ENCODE measurements around the gene GPC6. TPM values are rescaled to one million over a fixed set of nuclear protein-coding genes. Genes with fewer than 3 reads are reported as not detected.

GPC6 gene
- total RNA-seq, 4 donors from 2014 or later, result 13.7 to 21.7 (median 16.5) TPM

GRCh38 chr13:93932901-93933300 lies 706.3 kb downstream of the GPC6 start:
- Histone ChIP-seq H3K9me3 (no peaks in the 10 kb centered on the region), H3K27me3 (no peaks in the 10 kb centered on the region), H3K4me1 (no peaks in the 10 kb centered on the region), H3K36me3 (no peaks in the 10 kb centered on the region), H3K4me3 (no peak overlapping the region), H3K27ac (no peak overlapping the region)
- no peak for ATAC-seq
- TF ChIP-seq EP300 (IDR thresholded peaks at IDR 0.05), result no peak
- TF ChIP-seq POLR2A (IDR thresholded peaks at IDR 0.05), result no peak
- no peak for TF ChIP-seq CTCF (IDR thresholded peaks at IDR 0.05)
- 90% methylated on average over 3 of the region's 3 CpGs; no CpG with 5 or more reads in 1 of the 2 donors for WGBS, 2 donors (ENCODE audit: low coverage in 1 of 2)

GRCh38 chr13:93936901-93937300 lies 710.3 kb downstream of the GPC6 start:
- no peak for TF ChIP-seq POLR2AphosphoS5 (IDR thresholded peaks at IDR 0.05)
- TF ChIP-seq EP300 (IDR thresholded peaks at IDR 0.05), result no peak
- no peak for TF ChIP-seq POLR2A (IDR thresholded peaks at IDR 0.05)
- TF ChIP-seq CTCF (IDR thresholded peaks at IDR 0.05), result no peak
- Histone ChIP-seq H3K4me1 (no peaks in the 10 kb centered on the region), H3K27ac (no peak overlapping the region), H3K27me3 (no peaks in the 10 kb centered on the region), H3K36me3 (no peaks in the 10 kb centered on the region), H3K9me3 (no peaks in the 10 kb centered on the region), H3K4me3 (no peak overlapping the region)
- 50 to 78% methylated on average over 1 to 4 of the region's 4 CpGs for WGBS, 2 donors (ENCODE audit: low coverage in 1 of 2)
- no peak for ATAC-seq

GRCh38 chr13:93941444-93941843 lies 714.8 kb downstream of the GPC6 start:
- no peaks in the 10 kb centered on the region for H3K9me3 ChIP-seq
- 16 to 44% methylated on average over 2 of the region's 2 CpGs for WGBS, 2 donors (ENCODE audit: low coverage in 1 of 2)
- no peak overlapping the region for H3K27ac ChIP-seq
- no peak for TF ChIP-seq CTCF (IDR thresholded peaks at IDR 0.05)
- TF ChIP-seq POLR2AphosphoS5 (IDR thresholded peaks at IDR 0.05), result no peak
- no peak for TF ChIP-seq EP300 (IDR thresholded peaks at IDR 0.05)
- TF ChIP-seq POLR2A (IDR thresholded peaks at IDR 0.05), result no peak
- H3K4me1 ChIP-seq, result no peaks in the 10 kb centered on the region
- H3K4me3 ChIP-seq, result no peak overlapping the region
- no peaks in the 10 kb centered on the region for H3K36me3 ChIP-seq
- no peaks in the 10 kb centered on the region for H3K27me3 ChIP-seq
- ATAC-seq, result no peak

GRCh38 chr13:93942016-93942415 lies 715.4 kb downstream of the GPC6 start:
- no peaks in the 10 kb centered on the region for H3K27me3 ChIP-seq
- H3K4me1 ChIP-seq, result no peaks in the 10 kb centered on the region
- no peaks in the 10 kb centered on the region for H3K36me3 ChIP-seq
- H3K4me3 ChIP-seq, result no peak overlapping the region
- 81 to 85% methylated on average over 2 to 3 of the region's 3 CpGs for WGBS, 2 donors (ENCODE audit: low coverage in 1 of 2)
- no peaks in the 10 kb centered on the region for H3K9me3 ChIP-seq
- no peak overlapping the region for H3K27ac ChIP-seq
- TF ChIP-seq CTCF (IDR thresholded peaks at IDR 0.05) (no peak), POLR2AphosphoS5 (IDR thresholded peaks at IDR 0.05) (no peak), EP300 (IDR thresholded peaks at IDR 0.05) (no peak), POLR2A (IDR thresholded peaks at IDR 0.05) (no peak)
- no peak for ATAC-seq

GRCh38 chr13:93945621-93946020 lies 719.0 kb downstream of the GPC6 start:
- no peaks in the 10 kb centered on the region for H3K9me3 ChIP-seq
- no peak for ATAC-seq
- no peaks in the 10 kb centered on the region for H3K36me3 ChIP-seq
- WGBS, 2 donors (ENCODE audit: low coverage in 1 of 2), result 60 to 66% methylated on average over 3 of the region's 3 CpGs
- no peak overlapping the region for H3K4me3 ChIP-seq
- no peak for TF ChIP-seq CTCF (IDR thresholded peaks at IDR 0.05)
- TF ChIP-seq POLR2A (IDR thresholded peaks at IDR 0.05), result no peak
- TF ChIP-seq EP300 (IDR thresholded peaks at IDR 0.05), result no peak
- TF ChIP-seq POLR2AphosphoS5 (IDR thresholded peaks at IDR 0.05), result no peak
- H3K27ac ChIP-seq, result no peak overlapping the region
- H3K4me1 ChIP-seq, result no peaks in the 10 kb centered on the region
- no peaks in the 10 kb centered on the region for H3K27me3 ChIP-seq
